ENCODE measurements around the gene FOXL1. TPM values are rescaled to one million over a fixed set of nuclear protein-coding genes. Genes with fewer than 3 reads are reported as not detected.

Gene FOXL1
- total RNA-seq, 1 experiment from 2014 or later: 7.5 TPM

DNA sequence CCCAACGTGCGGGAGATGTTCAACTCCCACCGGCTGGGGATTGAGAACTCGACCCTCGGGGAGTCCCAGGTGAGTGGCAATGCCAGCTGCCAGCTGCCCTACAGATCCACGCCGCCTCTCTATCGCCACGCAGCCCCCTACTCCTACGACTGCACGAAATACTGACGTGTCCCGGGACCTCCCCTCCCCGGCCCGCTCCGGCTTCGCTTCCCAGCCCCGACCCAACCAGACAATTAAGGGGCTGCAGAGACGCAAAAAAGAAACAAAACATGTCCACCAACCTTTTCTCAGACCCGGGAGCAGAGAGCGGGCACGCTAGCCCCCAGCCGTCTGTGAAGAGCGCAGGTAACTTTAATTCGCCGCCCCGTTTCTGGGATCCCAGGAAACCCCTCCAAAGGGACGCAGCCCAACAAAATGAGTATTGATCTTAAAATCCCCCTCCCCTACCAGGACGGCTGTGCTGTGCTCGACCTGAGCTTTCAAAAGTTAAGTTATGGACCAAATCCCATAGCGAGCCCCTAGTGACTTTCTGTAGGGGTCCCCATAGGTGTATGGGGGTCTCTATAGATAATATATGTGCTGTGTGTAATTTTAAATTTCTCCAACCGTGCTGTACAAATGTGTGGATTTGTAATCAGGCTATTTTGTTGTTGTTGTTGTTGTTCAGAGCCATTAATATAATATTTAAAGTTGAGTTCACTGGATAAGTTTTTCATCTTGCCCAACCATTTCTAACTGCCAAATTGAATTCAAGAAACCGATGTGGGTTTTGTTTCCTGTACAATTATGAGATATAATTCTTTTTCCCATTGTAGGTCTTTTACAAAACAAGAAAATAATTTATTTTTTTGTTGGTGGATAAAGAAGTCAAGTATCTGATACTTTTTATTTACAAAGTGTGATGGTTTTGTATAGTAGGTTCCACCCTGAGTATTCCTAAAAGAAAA is 9.4 kb upstream of the FOXL1 start:
- intact Hi-C loops (cut with micrococcal nuclease): no loop called here
- no peaks in the 10 kb centered on the region for H3K9me2 ChIP-seq (ENCODE audit: insufficient read depth)
- no peak overlapping the region for H3K27ac ChIP-seq (ENCODE audit: low read depth, low read length)
- BruUV-seq (replicated peaks): no TSS peak
- DNase-seq (ENCODE audit: low read depth, low spot score) (no peak), ATAC-seq (no peak)
- no peak overlapping the region for H3K9ac ChIP-seq (ENCODE audit: low read length)
- no peak overlapping the region for H3K4me3 ChIP-seq (replicated peaks in 1 of 2; ENCODE audit: low read depth in 1 of 2, low read length in 2 of 2)
- H3K79me2 ChIP-seq (ENCODE audit: insufficient read depth, low read length): no peaks in the 10 kb centered on the region
- ChIA-PET CTCF (interaction anchor here (1.5 kb wide), 1 partner anchor 494 kb away, joined by 4 read pairs; no protein-coding TSS in a partner anchor), POLR2A (no interaction called here), RAD21 (ENCODE audit: low non-redundant PET in 1 of 2, low total read pairs in 2 of 2, uncharacterized antibody in 2 of 2, unreplicated experiment in 2 of 2) (no interaction called here)
- no peak overlapping the region for H2AFZ ChIP-seq (ENCODE audit: low read depth, low read length, poor library complexity, severe bottlenecking)
- peaks cover 3 to 6% of the 10 kb centered on the region in 2 experiments; a peak in 3 of 4 replicates for H3K4me1 ChIP-seq (ENCODE audit: control insufficient read depth in 1 of 2, insufficient read depth in 2 of 2, low read length in 2 of 2)
- H3K27me3 ChIP-seq (ENCODE audit: insufficient read depth, low read length): 0 out of 2 replicates have a peak, but pooled peaks cover 5% of the 10 kb centered on the region
- no peaks in the 10 kb centered on the region for H4K20me1 ChIP-seq (ENCODE audit: insufficient read depth)
- H3K4me2 ChIP-seq (ENCODE audit: low read length): no peak overlapping the region
- no peaks in the 10 kb centered on the region for H3K36me3 ChIP-seq (ENCODE audit: control insufficient read depth in 1 of 2, insufficient read depth in 2 of 2, low read length in 2 of 2)
- TF ChIP-seq ELF1 (IDR thresholded peaks at IDR 0.05; ENCODE audit: borderline replicate concordance, low read depth): no peak
- no peak for TF ChIP-seq EGR1 (IDR thresholded peaks at IDR 0.05; ENCODE audit: low read depth)
- no peak for TF ChIP-seq TCF7L2 (IDR thresholded peaks at IDR 0.05; ENCODE audit: borderline replicate concordance, extremely low read depth, insufficient read depth, insufficient read length)
- no peak for TF ChIP-seq JUND (IDR thresholded peaks at IDR 0.05)
- TF ChIP-seq, protein P1, sequence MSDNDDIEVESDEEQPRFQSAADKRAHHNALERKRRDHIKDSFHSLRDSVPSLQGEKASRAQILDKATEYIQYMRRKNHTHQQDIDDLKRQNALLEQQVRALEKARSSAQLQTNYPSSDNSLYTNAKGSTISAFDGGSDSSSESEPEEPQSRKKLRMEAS (IDR thresholded peaks at IDR 0.05): no peak
- TF ChIP-seq ZNF274 (IDR thresholded peaks at IDR 0.05; ENCODE audit: low read depth, low read length): no peak
- TF ChIP-seq YY1 (IDR thresholded peaks at IDR 0.05; ENCODE audit: extremely low read depth, insufficient replicate concordance, low read depth, low read length): no peak
- TF ChIP-seq, protein P2, sequence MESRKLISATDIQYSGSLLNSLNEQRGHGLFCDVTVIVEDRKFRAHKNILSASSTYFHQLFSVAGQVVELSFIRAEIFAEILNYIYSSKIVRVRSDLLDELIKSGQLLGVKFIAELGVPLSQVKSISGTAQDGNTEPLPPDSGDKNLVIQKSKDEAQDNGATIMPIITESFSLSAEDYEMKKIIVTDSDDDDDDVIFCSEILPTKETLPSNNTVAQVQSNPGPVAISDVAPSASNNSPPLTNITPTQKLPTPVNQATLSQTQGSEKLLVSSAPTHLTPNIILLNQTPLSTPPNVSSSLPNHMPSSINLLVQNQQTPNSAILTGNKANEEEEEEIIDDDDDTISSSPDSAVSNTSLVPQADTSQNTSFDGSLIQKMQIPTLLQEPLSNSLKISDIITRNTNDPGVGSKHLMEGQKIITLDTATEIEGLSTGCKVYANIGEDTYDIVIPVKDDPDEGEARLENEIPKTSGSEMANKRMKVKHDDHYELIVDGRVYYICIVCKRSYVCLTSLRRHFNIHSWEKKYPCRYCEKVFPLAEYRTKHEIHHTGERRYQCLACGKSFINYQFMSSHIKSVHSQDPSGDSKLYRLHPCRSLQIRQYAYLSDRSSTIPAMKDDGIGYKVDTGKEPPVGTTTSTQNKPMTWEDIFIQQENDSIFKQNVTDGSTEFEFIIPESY (IDR thresholded peaks at IDR 0.05; ENCODE audit: extremely low read depth, insufficient replicate concordance, low read length): no peak
- TF ChIP-seq CEBPB (IDR thresholded peaks at IDR 0.05; ENCODE audit: low read depth): no peak
- no peak for TF ChIP-seq EZH2 (IDR thresholded peaks at IDR 0.05)
- no peak for TF ChIP-seq SIN3A (IDR thresholded peaks at IDR 0.05; ENCODE audit: low read depth)
- TF ChIP-seq, protein P3, sequence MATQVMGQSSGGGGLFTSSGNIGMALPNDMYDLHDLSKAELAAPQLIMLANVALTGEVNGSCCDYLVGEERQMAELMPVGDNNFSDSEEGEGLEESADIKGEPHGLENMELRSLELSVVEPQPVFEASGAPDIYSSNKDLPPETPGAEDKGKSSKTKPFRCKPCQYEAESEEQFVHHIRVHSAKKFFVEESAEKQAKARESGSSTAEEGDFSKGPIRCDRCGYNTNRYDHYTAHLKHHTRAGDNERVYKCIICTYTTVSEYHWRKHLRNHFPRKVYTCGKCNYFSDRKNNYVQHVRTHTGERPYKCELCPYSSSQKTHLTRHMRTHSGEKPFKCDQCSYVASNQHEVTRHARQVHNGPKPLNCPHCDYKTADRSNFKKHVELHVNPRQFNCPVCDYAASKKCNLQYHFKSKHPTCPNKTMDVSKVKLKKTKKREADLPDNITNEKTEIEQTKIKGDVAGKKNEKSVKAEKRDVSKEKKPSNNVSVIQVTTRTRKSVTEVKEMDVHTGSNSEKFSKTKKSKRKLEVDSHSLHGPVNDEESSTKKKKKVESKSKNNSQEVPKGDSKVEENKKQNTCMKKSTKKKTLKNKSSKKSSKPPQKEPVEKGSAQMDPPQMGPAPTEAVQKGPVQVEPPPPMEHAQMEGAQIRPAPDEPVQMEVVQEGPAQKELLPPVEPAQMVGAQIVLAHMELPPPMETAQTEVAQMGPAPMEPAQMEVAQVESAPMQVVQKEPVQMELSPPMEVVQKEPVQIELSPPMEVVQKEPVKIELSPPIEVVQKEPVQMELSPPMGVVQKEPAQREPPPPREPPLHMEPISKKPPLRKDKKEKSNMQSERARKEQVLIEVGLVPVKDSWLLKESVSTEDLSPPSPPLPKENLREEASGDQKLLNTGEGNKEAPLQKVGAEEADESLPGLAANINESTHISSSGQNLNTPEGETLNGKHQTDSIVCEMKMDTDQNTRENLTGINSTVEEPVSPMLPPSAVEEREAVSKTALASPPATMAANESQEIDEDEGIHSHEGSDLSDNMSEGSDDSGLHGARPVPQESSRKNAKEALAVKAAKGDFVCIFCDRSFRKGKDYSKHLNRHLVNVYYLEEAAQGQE (IDR thresholded peaks at IDR 0.05; ENCODE audit: low read depth): no peak
- no peak for TF ChIP-seq SP1 (IDR thresholded peaks at IDR 0.05; ENCODE audit: low read depth)
- no peaks in the 10 kb centered on the region for H3K9me3 ChIP-seq (ENCODE audit: control insufficient read depth in 1 of 2, insufficient read depth in 1 of 2, low read depth in 1 of 2, low read length in 2 of 2)

All from HCT116 (cell line).